K562 (cell line): ENCODE results near the gene SULT1A2. TPM values are rescaled to one million over a fixed set of nuclear protein-coding genes. Genes with fewer than 3 reads are reported as not detected.

Source experiments
- ATAC-seq: fragments of 200-7000 bp; cut with Tn5 transposase; 3 replicates; pipeline ENCODE4 v1.9.1; 2020; ENCODE audit warnings: moderate library complexity
- BruUV-seq: library from RNA; stranded (reverse); fragments of 400-500 nt; replicated peaks from 2 replicates; lab custom pipeline; 2021; lab: Mats Ljungman, UMichigan
- CTCF ChIA-PET: fragments of 300-600 bp; formaldehyde crosslinking; extraction: SDS; loops from one replicate; lab custom pipeline; 2021; ENCODE audit warnings: low intra/inter-chr PET ratio; lab: Yijun Ruan, JAX
- POLR2A ChIA-PET: fragments of 300-600, 350-650 bp; sonication (Branson Sonifier 250); formaldehyde crosslinking; extraction: SDS; loops from one replicate; lab custom pipeline; 2021; ENCODE audit warnings: antibody characterized with exemption, inconsistent platforms; lab: Yijun Ruan, JAX
- DNase-seq, 4 experiments: peaks; one replicate each; pipeline versions ENCODE4 v3.0.0 to v3.0.0-alpha.2; 2011 to 2018; ENCODE audit warnings: low spot score in 3 of 4, mixed read lengths in 3 of 4; ENCODE audit errors: extremely low read depth in 1 of 4
- FAIRE-seq: peaks from 2 replicates; lab custom pipeline; 2011; peaks lifted over from hg19 to GRCh38; lab: Jason Lieb, UNC
- H2AFZ ChIP-seq: 2 replicates; pipeline ENCODE4 v1.6.0; 2011; ENCODE audit warnings: low read depth, low read length, control low read depth, inconsistent platforms
- H3K27ac ChIP-seq: fragments of 200-600 bp; 3 replicates; pipeline ENCODE4 v1.8.0; 2011; ENCODE audit warnings: low read depth, mild to moderate bottlenecking, control low read depth, inconsistent platforms, low read length, moderate library complexity, mixed read lengths; ENCODE audit errors: extremely low read depth
- H3K27me3 ChIP-seq, 2 experiments: fragments of 300-600 bp in 1 of 2; 2 replicates in 1 of 2; 3 replicates in 1 of 2; pipeline versions ENCODE4 v1.6.0 to v1.8.0; 2011; ENCODE audit warnings: inconsistent platforms in 2 of 2, low read length in 2 of 2, mild to moderate bottlenecking in 1 of 2, mixed read lengths in 1 of 2, moderate library complexity in 1 of 2; ENCODE audit not compliant: control insufficient read depth in 2 of 2, insufficient read depth in 2 of 2
- H3K36me3 ChIP-seq: fragments of 300-600 bp; 3 replicates; pipeline ENCODE4 v1.8.0; 2011; ENCODE audit warnings: mild to moderate bottlenecking, low read length, inconsistent platforms; ENCODE audit not compliant: control insufficient read depth, insufficient read depth
- H3K4me1 ChIP-seq, 2 experiments: fragments of 200-600 bp in 1 of 2; replicated peaks in 1 of 2; 2 replicates in 1 of 2; 3 replicates in 1 of 2; pipeline versions ENCODE4 v1.5.1 to v1.8.0; 2011; ENCODE audit warnings: inconsistent platforms in 2 of 2, low read length in 2 of 2, mild to moderate bottlenecking in 1 of 2, mixed read lengths in 1 of 2, moderate library complexity in 1 of 2; ENCODE audit not compliant: control insufficient read depth in 2 of 2, insufficient read depth in 2 of 2
- H3K4me2 ChIP-seq: 2 replicates; pipeline ENCODE4 v1.6.1; 2011; ENCODE audit warnings: low read length, control low read depth, inconsistent platforms, mixed read lengths; ENCODE audit not compliant: insufficient read depth
- H3K4me3 ChIP-seq: fragments of 200-600 bp; sonication (generic), shearing (Covaris generic); 2 replicates; pipeline ENCODE4 v1.5.1; 2016; ENCODE audit warnings: control low read depth, inconsistent platforms
- H3K79me2 ChIP-seq: fragments of 200-600 bp; 3 replicates; pipeline ENCODE4 v1.8.0; 2011; ENCODE audit warnings: low read length, inconsistent platforms; ENCODE audit not compliant: control insufficient read depth, insufficient read depth
- H3K9ac ChIP-seq, 2 experiments: 2 replicates each; pipeline versions ENCODE4 v1.6.0 to v1.6.1; 2011; ENCODE audit warnings: low read depth in 2 of 2, low read length in 2 of 2, control low read depth in 1 of 2, inconsistent platforms in 1 of 2, mild to moderate bottlenecking in 1 of 2, mixed read lengths in 1 of 2; ENCODE audit not compliant: insufficient read depth in 1 of 2
- H3K9me1 ChIP-seq: one replicate; pipeline ENCODE4 v1.6.0; 2011; ENCODE audit warnings: inconsistent platforms, mild to moderate bottlenecking, low read length, moderate library complexity; ENCODE audit not compliant: control insufficient read depth, insufficient read depth
- H3K9me3 ChIP-seq: replicated peaks from 2 replicates; pipeline ENCODE4 v1.5.1; 2011; ENCODE audit warnings: low read depth, low read length, inconsistent platforms; ENCODE audit not compliant: control insufficient read depth, insufficient read depth
- H4K20me1 ChIP-seq: replicated peaks from 2 replicates; pipeline ENCODE4 v1.6.1; 2011; ENCODE audit warnings: low read length, inconsistent platforms, mixed read lengths; ENCODE audit not compliant: control insufficient read depth, insufficient read depth
- ARID3B ChIP-seq: fragments of 250-450 bp; sonication (Bioruptor Pico); IDR thresholded peaks from 2 replicates; pipeline ENCODE4 v1.4.0; 2020; ENCODE audit warnings: borderline replicate concordance
- BHLHE40 ChIP-seq: IDR thresholded peaks from 2 replicates; pipeline ENCODE4 v1.6.1; 2011; ENCODE audit warnings: low read length, improper control_type of control experiment
- HOMEZ ChIP-seq: fragments of 250-450 bp; sonication (Bioruptor Pico); IDR thresholded peaks from 2 replicates; pipeline ENCODE4 v1.4.0; 2020; ENCODE audit warnings: mild to moderate bottlenecking, moderate library complexity
- PHF8 ChIP-seq: fragments of 200-600 bp; sonication (generic); IDR thresholded peaks from 2 replicates; pipeline ENCODE4 v1.6.1; 2012; ENCODE audit warnings: mixed run types, mild to moderate bottlenecking, inconsistent platforms, low read length, moderate library complexity, borderline replicate concordance
- SIN3B ChIP-seq: fragments of 450-650 bp; IDR thresholded peaks from 2 replicates; pipeline ENCODE4 v1.6.1; 2017; ENCODE audit warnings: low read depth, mild to moderate bottlenecking, moderate library complexity
- STAT6 ChIP-seq: sonication (generic); formaldehyde crosslinking; IDR thresholded peaks from 2 replicates; pipeline ENCODE4 v1.8.1; 2023; ENCODE audit warnings: mild to moderate bottlenecking, missing genetic modification reagents
- ZNF143 ChIP-seq: sonication (generic); formaldehyde crosslinking; IDR thresholded peaks from 2 replicates; pipeline ENCODE4 v1.9.0; 2022; ENCODE audit warnings: mild to moderate bottlenecking, missing genetic modification reagents
- ZNF184 ChIP-seq: sonication (generic); formaldehyde crosslinking; IDR thresholded peaks from 2 replicates; pipeline ENCODE4 v1.5.0; 2020; ENCODE audit warnings: missing genetic modification reagents
- ZNF41 ChIP-seq: fragments of 250-450 bp; sonication (Bioruptor Pico); conservative IDR thresholded peaks from 2 replicates; pipeline ENCODE4 v1.4.0; 2020; ENCODE audit warnings: mild to moderate bottlenecking
- ZNF668 ChIP-seq: fragments of 250-450 bp; sonication (Bioruptor Pico); IDR thresholded peaks from 2 replicates; pipeline ENCODE4 v1.8.0; 2022; ENCODE audit warnings: mild to moderate bottlenecking, inconsistent platforms
- WGBS: fragments of 100-300 bp; shearing (Covaris generic); methylation state at CpG from one replicate; pipeline ENCODE4 v1.1.6; 2016; ENCODE audit warnings: low coverage, mixed read lengths; ENCODE audit not compliant: insufficient coverage; ENCODE audit errors: missing lambda C conversion rate; 5-methylcytosine and 5-hydroxymethylcytosine counted together
- in situ Hi-C: fragments of 300-500 bp; cut with MboI; formaldehyde crosslinking; loops from 4 replicates; pipeline ENCODE4 v1.15.0; 2018; ENCODE audit warnings: inconsistent platforms, mixed read lengths
- intact Hi-C: fragments of 100-400 bp; cut with micrococcal nuclease; formaldehyde crosslinking; loops from 2 replicates; pipeline ENCODE4 v1.14.2; 2022
- polyA plus RNA-seq, 8 experiments: library from polyadenylated mRNA; depleted of rRNA in 4 of 8; stranded (reverse) in 5 of 8; unstranded in 3 of 8; fragments of >200 nt; fragmentation: Nextera tagmentation in 2 of 8; fragmentation: Illumina TruSeq in 1 of 8; extraction: Ambion mirVana in 2 of 8; extraction: Trizol in 1 of 8; gene quantifications; 2 replicates each; pipeline versions ENCODE4 v1.2.1 to v1.2.3, GENCODE V29; 2011 to 2014; ENCODE audit warnings: inconsistent platforms in 1 of 8, missing spikeins in 1 of 8
- total RNA-seq, 7 experiments: library from RNA; depleted of rRNA in 6 of 7; stranded (reverse); fragments of >200 nt in 6 of 7; fragmentation: Illumina TruSeq in 2 of 7; extraction: Trizol in 2 of 7; gene quantifications; 2 replicates each; pipeline versions ENCODE4 v1.2.1 to v1.2.3, GENCODE V29; 2011 to 2021; ENCODE audit warnings: low replicate concordance in 1 of 7

Gene SULT1A2
- total and polyA plus RNA-seq, 9 of the 15 experiments (the other 6 are each of a cell fraction or from before 2014, with no cell fraction given): 0.73 to 3.2 (median 1.7) TPM

- TF ChIP-seq ZNF143 (CRISPR knock-in tag): no peak
- TF ChIP-seq PHF8: no peak
- no peak for TF ChIP-seq ARID3B (CRISPR knock-in tag)
Measured at GRCh38 chr16:28617874-28618273, 21.0 kb upstream of the SULT1A2 start (continued).

GRCh38 chr16:28616636-28617035 lies 19.8 kb upstream of the SULT1A2 start:
- no peak overlapping the region for H3K4me3 ChIP-seq
- H3K9me3 ChIP-seq: no peaks in the 10 kb centered on the region
- H3K4me1 ChIP-seq: no peaks in the 10 kb centered on the region
- in situ Hi-C loops (loop anchor here (25.0 kb wide), 4 partner anchors 96 to 1596 kb away; partner anchors contain the start of genes EIF3C and EIF3CL), intact Hi-C loops (no loop called here)
- ATAC-seq: no peak
- ChIA-PET POLR2A (no interaction called here), CTCF (interaction anchor here (1.4 kb wide), 1 partner anchor 294 kb away, joined by 4 read pairs; no protein-coding TSS in a partner anchor)
- H3K4me2 ChIP-seq: no peak overlapping the region
- no peaks in the 10 kb centered on the region for H3K79me2 ChIP-seq
- H3K27ac ChIP-seq: no peak overlapping the region
- no peak for DNase-seq
- TF ChIP-seq HOMEZ (CRISPR knock-in tag) (no peak), SIN3B (no peak), STAT6 (CRISPR knock-in tag) (no peak), ZNF668 (no peak), BHLHE40 (no peak), ZNF41 (no peak), ZNF184 (CRISPR knock-in tag) (no peak)
- 45% methylated on average over 7 of the region's 7 CpGs for WGBS
- H3K36me3 ChIP-seq: no peaks in the 10 kb centered on the region
- no peaks in the 10 kb centered on the region for H3K9me1 ChIP-seq
- FAIRE-seq: no peak
- no peaks in the 10 kb centered on the region for H4K20me1 ChIP-seq
- no peak overlapping the region for H3K9ac ChIP-seq
- BruUV-seq: no TSS peak
- H3K27me3 ChIP-seq: no peaks in the 10 kb centered on the region; a peak in 2 of 5 replicates
- H2AFZ ChIP-seq: no peak overlapping the region
